Activated T-helper 1 cell treated with anti-CD3 and anti-CD28 coated beads, Interleukin-12 subunit alpha, Interleukin-12 subunit beta, Interleukin-2, Interleukin-4 antibody, amounts not matched to agents 30 ng/mL and 10 ng/mL and 1 ng/mL, durations not matched to agents 14 hours and 24 hours and 36 hours (primary cell): ENCODE results near the gene ETS1. TPM values are rescaled to one million over a fixed set of nuclear protein-coding genes. Genes with fewer than 3 reads are reported as not detected.

Source experiments
- DNase-seq: peaks from one replicate; pipeline ENCODE4 v3.0.0; 2021; ENCODE audit warnings: low spot score
- H3K27ac Mint-ChIP-seq: one replicate; pipeline ENCODE4 v1.8.0; 2021; ENCODE audit warnings: mild to moderate bottlenecking, mixed read lengths
- H3K27me3 Mint-ChIP-seq: one replicate; pipeline ENCODE4 v1.8.0; 2022; ENCODE audit warnings: mild to moderate bottlenecking, moderate library complexity, mixed read lengths; ENCODE audit not compliant: insufficient read depth
- H3K36me3 Mint-ChIP-seq: one replicate; pipeline ENCODE4 v1.8.0; 2021; ENCODE audit warnings: low read depth, mixed read lengths
- H3K4me1 Mint-ChIP-seq: one replicate; pipeline ENCODE4 v1.8.0; 2021; ENCODE audit warnings: low read depth, mixed read lengths
- H3K4me3 Mint-ChIP-seq: one replicate; pipeline ENCODE4 v1.8.0; 2021; ENCODE audit warnings: mild to moderate bottlenecking, moderate library complexity, mixed read lengths
- H3K9me3 Mint-ChIP-seq: one replicate; pipeline ENCODE4 v1.8.0; 2021; ENCODE audit warnings: mixed read lengths
- intact Hi-C: fragments of 100-400 bp; cut with micrococcal nuclease; formaldehyde crosslinking; loops from one replicate; pipeline ENCODE4 v1.15.1; 2024
- total RNA-seq: library from RNA; stranded (reverse); gene quantifications from 2 replicates; pipeline ENCODE4 v1.2.3, GENCODE V29; 2022

ETS1 gene
- total RNA-seq, 1 donor from 2014 or later, result 609 TPM

- H3K27ac Mint-ChIP-seq, result peak overlapping the region; percentile 95
- intact Hi-C loops, result loop anchor here (1.0 kb wide), 2 partner anchors 8 to 165 kb away; no protein-coding TSS in a partner anchor
- peaks cover 98% of the 10 kb centered on the region for H3K4me1 Mint-ChIP-seq
- no peaks in the 10 kb centered on the region for H3K27me3 Mint-ChIP-seq
- peaks cover 88% of the 10 kb centered on the region for H3K36me3 Mint-ChIP-seq
- peak overlapping the region; percentile 83 for H3K4me3 Mint-ChIP-seq
- H3K9me3 Mint-ChIP-seq, result no peaks in the 10 kb centered on the region
- DNase-seq, result no peak
Measured at GRCh38 chr11:128467610-128468041, 119.7 kb downstream of the ETS1 start.

- DNase-seq, result no peak
- H3K27me3 Mint-ChIP-seq, result no peaks in the 10 kb centered on the region
- H3K36me3 Mint-ChIP-seq, result peaks cover 90% of the 10 kb centered on the region
- intact Hi-C loops, result loop anchor here (1.0 kb wide), 2 partner anchors 8 to 165 kb away; no protein-coding TSS in a partner anchor
- peak overlapping the region; percentile 95 for H3K27ac Mint-ChIP-seq
- no peaks in the 10 kb centered on the region for H3K9me3 Mint-ChIP-seq
- H3K4me1 Mint-ChIP-seq, result peaks cover 99% of the 10 kb centered on the region
- H3K4me3 Mint-ChIP-seq, result peak overlapping the region; percentile 83
Measured at GRCh38 chr11:128467041-128467440, 120.3 kb downstream of the ETS1 start.

GRCh38 chr11:128465946-128466705 is 121.2 kb downstream of the ETS1 start:
- peaks cover 93% of the 10 kb centered on the region for H3K36me3 Mint-ChIP-seq
- H3K27ac Mint-ChIP-seq, result peak overlapping the region; percentile 95
- no peaks in the 10 kb centered on the region for H3K9me3 Mint-ChIP-seq
- peak overlapping the region; percentile 83 for H3K4me3 Mint-ChIP-seq
- no peaks in the 10 kb centered on the region for H3K27me3 Mint-ChIP-seq
- no peak for DNase-seq
- H3K4me1 Mint-ChIP-seq, result peaks cover 99% of the 10 kb centered on the region
- intact Hi-C loops, result loop anchor here (2.0 kb wide), 1 partner anchor 43 kb away; no protein-coding TSS in a partner anchor

- Mint-ChIP-seq H3K36me3 (peaks cover 94% of the 10 kb centered on the region), H3K9me3 (no peaks in the 10 kb centered on the region), H3K27ac (peak overlapping the region; percentile 95), H3K4me3 (peak overlapping the region; percentile 83), H3K4me1 (peaks cover 99% of the 10 kb centered on the region), H3K27me3 (no peaks in the 10 kb centered on the region)
- DNase-seq, result no peak
- intact Hi-C loops, result loop anchor here (2.0 kb wide), 1 partner anchor 43 kb away; no protein-coding TSS in a partner anchor
Measured at GRCh38 chr11:128465531-128465930, 121.8 kb downstream of the ETS1 start.

- Mint-ChIP-seq H3K4me3 (peak overlapping the region; percentile 83), H3K36me3 (peaks cover 94% of the 10 kb centered on the region), H3K4me1 (peaks cover 100% of the 10 kb centered on the region), H3K27ac (peak overlapping the region; percentile 95), H3K9me3 (no peaks in the 10 kb centered on the region), H3K27me3 (no peaks in the 10 kb centered on the region)
- intact Hi-C loops, result loop anchor here (2.0 kb wide), 1 partner anchor 42 kb away; no protein-coding TSS in a partner anchor
- no peak for DNase-seq
Measured at GRCh38 chr11:128464878-128465450, 122.4 kb downstream of the ETS1 start.

GRCh38 chr11:128463979-128464378 is 123.4 kb downstream of the ETS1 start:
- DNase-seq, result no peak
- intact Hi-C loops, result loop anchor here (2.0 kb wide), 1 partner anchor 41 kb away; no protein-coding TSS in a partner anchor
- Mint-ChIP-seq H3K27me3 (no peaks in the 10 kb centered on the region), H3K9me3 (no peaks in the 10 kb centered on the region), H3K27ac (peak overlapping the region; percentile 95), H3K36me3 (peaks cover 92% of the 10 kb centered on the region), H3K4me3 (peak overlapping the region; percentile 83), H3K4me1 (peaks cover 98% of the 10 kb centered on the region)

GRCh38 chr11:128463371-128463829 is 124.0 kb downstream of the ETS1 start:
- Mint-ChIP-seq H3K4me3 (peak overlapping the region; percentile 83), H3K4me1 (peaks cover 92% of the 10 kb centered on the region), H3K9me3 (no peaks in the 10 kb centered on the region), H3K27ac (peak overlapping the region; percentile 95), H3K27me3 (no peaks in the 10 kb centered on the region), H3K36me3 (peaks cover 92% of the 10 kb centered on the region)
- intact Hi-C loops, result no loop called here
- no peak for DNase-seq

GRCh38 chr11:128462922-128463321 is 124.4 kb downstream of the ETS1 start:
- Mint-ChIP-seq H3K4me3 (peak overlapping the region; percentile 83), H3K36me3 (peaks cover 91% of the 10 kb centered on the region), H3K9me3 (no peaks in the 10 kb centered on the region), H3K27ac (peak overlapping the region; percentile 95), H3K27me3 (no peaks in the 10 kb centered on the region), H3K4me1 (peaks cover 87% of the 10 kb centered on the region)
- intact Hi-C loops, result no loop called here
- no peak for DNase-seq

- Mint-ChIP-seq H3K4me1 (peaks cover 83% of the 10 kb centered on the region), H3K9me3 (no peaks in the 10 kb centered on the region), H3K27me3 (no peaks in the 10 kb centered on the region), H3K36me3 (peaks cover 88% of the 10 kb centered on the region), H3K27ac (peak overlapping the region; percentile 95), H3K4me3 (no peak overlapping the region)
- intact Hi-C loops, result no loop called here
- DNase-seq, result no peak
Measured at GRCh38 chr11:128462189-128462588, 125.2 kb downstream of the ETS1 start.

GRCh38 chr11:128458321-128458720 is 129.0 kb downstream of the ETS1 start:
- Mint-ChIP-seq H3K4me1 (peaks cover 77% of the 10 kb centered on the region), H3K9me3 (no peaks in the 10 kb centered on the region)
- intact Hi-C loops, result no loop called here

GRCh38 chr11:128457874-128458273 is 129.5 kb downstream of the ETS1 start:
- no peak overlapping the region for H3K4me3 Mint-ChIP-seq
- no peak for DNase-seq
- no peaks in the 10 kb centered on the region for H3K9me3 Mint-ChIP-seq
- peaks cover 82% of the 10 kb centered on the region for H3K36me3 Mint-ChIP-seq
- peaks cover 77% of the 10 kb centered on the region for H3K4me1 Mint-ChIP-seq
- intact Hi-C loops, result no loop called here
- H3K27ac Mint-ChIP-seq, result no peak overlapping the region
- H3K27me3 Mint-ChIP-seq, result no peaks in the 10 kb centered on the region

More at GRCh38 chr11:128458321-128458720, 129.0 kb downstream of the ETS1 start:
- H3K4me3 Mint-ChIP-seq, result no peak overlapping the region
- H3K27ac Mint-ChIP-seq, result peak overlapping the region; percentile 3
- peaks cover 84% of the 10 kb centered on the region for H3K36me3 Mint-ChIP-seq
- H3K27me3 Mint-ChIP-seq, result no peaks in the 10 kb centered on the region
- DNase-seq, result no peak

GRCh38 chr11:128456566-128457268 is 130.6 kb downstream of the ETS1 start:
- Mint-ChIP-seq H3K4me1 (peaks cover 74% of the 10 kb centered on the region), H3K4me3 (no peak overlapping the region), H3K27me3 (no peaks in the 10 kb centered on the region), H3K9me3 (no peaks in the 10 kb centered on the region), H3K27ac (peak overlapping the region; percentile 67), H3K36me3 (peaks cover 78% of the 10 kb centered on the region)
- DNase-seq, result no peak
- intact Hi-C loops, result no loop called here
